Ovary (tissue), 9 donors: Measurements from ENCODE around the gene TRIM44. TPM values are rescaled to one million over a fixed set of nuclear protein-coding genes. Genes with fewer than 3 reads are reported as not detected.

Experiments used
- DNase-seq, 5 donors: peaks; one replicate each; pipeline ENCODE4 v3.0.0-alpha.2; 2019 to 2020
- H3K27ac ChIP-seq, 2 donors: fragments of 200-600 bp; one replicate each; pipeline versions ENCODE4 v1.5.1 to v1.8.0; 2019 to 2022
- H3K27me3 ChIP-seq: fragments of 200-600 bp; one replicate; pipeline ENCODE4 v1.8.0; 2022
- H3K36me3 ChIP-seq: fragments of 200-600 bp; sonication (generic); one replicate; pipeline ENCODE4 v1.5.1; 2019
- H3K4me1 ChIP-seq: one replicate; pipeline ENCODE4 v1.8.1; 2013; ENCODE audit warnings: mild to moderate bottlenecking, moderate library complexity; ENCODE audit not compliant: insufficient read depth
- H3K4me3 ChIP-seq: fragments of 200-600 bp; sonication (generic); one replicate; pipeline ENCODE4 v1.5.1; 2017
- H3K9me3 ChIP-seq, 2 donors: fragments of 200-600 bp in 1 of 2; sonication (generic) in 1 of 2; one replicate each; pipeline versions ENCODE4 v1.5.1 to v1.8.1; 2013 to 2019; ENCODE audit warnings: mild to moderate bottlenecking in 1 of 2, moderate library complexity in 1 of 2
- EP300 ChIP-seq: sonication (generic); formaldehyde crosslinking; IDR thresholded peaks from one replicate; pipeline ENCODE4 v1.6.1; 2017; ENCODE audit warnings: antibody characterized with exemption
- POLR2A ChIP-seq: fragments of 450-650 bp; IDR thresholded peaks from one replicate; pipeline ENCODE4 v1.6.1; 2017; ENCODE audit warnings: antibody characterized with exemption, mild to moderate bottlenecking, moderate library complexity
- WGBS, 3 donors: extraction: QIAGEN DNeasy Blood & Tissue Kit in 1 of 3; methylation state at CpG; one replicate each; pipeline versions ENCODE4 v1.1.5 to v1.1.7; 2013 to 2017; 5-methylcytosine and 5-hydroxymethylcytosine counted together
- intact Hi-C, 4 donors: fragments of 100-400 bp; cut with DNase I; formaldehyde crosslinking; loops; one replicate each; pipeline versions ENCODE4 v1.11.0 to v1.15.1; 2022 to 2023
- polyA plus RNA-seq, 2 donors: library from polyadenylated mRNA; stranded (reverse); fragments of 200-250 nt in 1 of 2; fragments of 350-450 nt in 1 of 2; fragmentation: Illumina TruSeq in 1 of 2; extraction: RNeasy Lipid Tissue Mini Kit (QIAGEN cat#74804) in 1 of 2; gene quantifications; one replicate each; pipeline ENCODE4 v1.2.3, GENCODE V29; 2013 to 2014
- total RNA-seq, 7 donors: library from RNA; depleted of rRNA in 2 of 7; stranded (reverse); fragments of >200 nt in 2 of 7; fragmentation: NEBNext Ultra II Directional in 3 of 7; extraction: Animal tissue kit (Norgen Biotek cat#: 25700) in 3 of 7; gene quantifications; one replicate each; pipeline versions ENCODE4 v1.1.0 to v1.2.4, GENCODE V29; 2016 to 2023
- TF ChIP-seq, protein P1 (sequence below), 3 donors: fragments of 450-650 bp in 2 of 3; fragments of 200-600 bp in 1 of 3; IDR thresholded peaks; one replicate each; pipeline versions ENCODE4 v1.5.1 to v1.8.0; 2016 to 2022; ENCODE audit warnings: antibody characterized with exemption in 3 of 3, mild to moderate bottlenecking in 1 of 3
- donor health status: DM: no; HTN: no; CAD: no; lungs with moderate emphysema.
- donor health status: DM: no; HTN: no; CAD: no.
- donor health status: Bipolar disorder and iron deficiency.
- donor health status: DM: yes; HTN: yes; CAD: no.
- donor health status: DM: no; HTN: no; CAD: no.
- donor health status: DM: yes; HTN: yes; CAD: no.

Gene TRIM44
- total and polyA plus RNA-seq, 9 donors, result 9.9 to 54.6 (median 45.7) TPM

DNA sequence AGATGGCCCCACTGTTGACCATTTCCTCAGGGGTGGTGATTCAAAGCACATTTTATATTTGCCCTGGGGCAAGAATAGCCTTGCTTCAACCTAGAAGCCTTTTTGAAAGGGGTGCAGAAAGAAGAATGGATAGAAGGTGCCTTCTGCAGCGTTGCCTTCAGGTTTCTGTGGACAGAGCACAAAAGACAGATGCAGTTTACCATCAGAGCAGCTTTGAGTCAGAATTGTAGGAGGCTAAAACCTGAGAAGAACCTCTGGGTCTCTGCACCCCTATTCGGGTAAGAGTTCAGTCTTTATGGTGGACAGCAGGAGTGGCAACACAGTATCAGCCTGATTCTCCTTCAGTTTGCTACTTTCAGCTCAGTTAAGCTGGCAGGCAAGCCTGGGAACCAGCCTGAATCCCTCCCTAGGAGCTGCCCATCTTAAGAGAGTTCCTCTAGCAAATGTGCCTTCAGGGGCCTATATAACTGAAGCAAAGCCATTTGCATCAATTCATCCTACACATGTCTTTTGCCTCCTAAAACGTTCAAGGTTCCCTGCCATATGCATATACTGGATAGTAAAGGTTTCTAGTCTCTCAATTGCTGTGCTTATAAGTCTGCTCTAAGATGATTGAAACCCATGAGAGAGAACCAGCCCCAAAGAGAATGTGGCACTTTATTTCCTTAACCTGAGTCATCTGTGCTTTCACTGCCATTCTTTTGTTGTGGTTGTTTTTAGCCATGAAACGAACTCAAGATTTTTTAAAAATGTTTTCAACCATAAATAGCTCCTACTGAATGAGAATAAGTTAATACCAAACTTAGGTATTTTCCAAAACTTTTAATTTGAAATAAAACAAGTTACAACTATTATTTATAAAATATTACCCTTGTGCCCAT lies 123.0 kb downstream of the TRIM44 start:
- Histone ChIP-seq H3K36me3 (no peaks in the 10 kb centered on the region), H3K4me1 (peaks cover 12% of the 10 kb centered on the region), H3K27ac (no peak overlapping the region), H3K9me3 (no peaks in the 10 kb centered on the region), H3K4me3 (no peak overlapping the region), H3K27me3 (no peaks in the 10 kb centered on the region)
- intact Hi-C loops, result no loop called here
- no peak for TF ChIP-seq EP300
- TF ChIP-seq POLR2A, result no peak
- TF ChIP-seq, protein P1, sequence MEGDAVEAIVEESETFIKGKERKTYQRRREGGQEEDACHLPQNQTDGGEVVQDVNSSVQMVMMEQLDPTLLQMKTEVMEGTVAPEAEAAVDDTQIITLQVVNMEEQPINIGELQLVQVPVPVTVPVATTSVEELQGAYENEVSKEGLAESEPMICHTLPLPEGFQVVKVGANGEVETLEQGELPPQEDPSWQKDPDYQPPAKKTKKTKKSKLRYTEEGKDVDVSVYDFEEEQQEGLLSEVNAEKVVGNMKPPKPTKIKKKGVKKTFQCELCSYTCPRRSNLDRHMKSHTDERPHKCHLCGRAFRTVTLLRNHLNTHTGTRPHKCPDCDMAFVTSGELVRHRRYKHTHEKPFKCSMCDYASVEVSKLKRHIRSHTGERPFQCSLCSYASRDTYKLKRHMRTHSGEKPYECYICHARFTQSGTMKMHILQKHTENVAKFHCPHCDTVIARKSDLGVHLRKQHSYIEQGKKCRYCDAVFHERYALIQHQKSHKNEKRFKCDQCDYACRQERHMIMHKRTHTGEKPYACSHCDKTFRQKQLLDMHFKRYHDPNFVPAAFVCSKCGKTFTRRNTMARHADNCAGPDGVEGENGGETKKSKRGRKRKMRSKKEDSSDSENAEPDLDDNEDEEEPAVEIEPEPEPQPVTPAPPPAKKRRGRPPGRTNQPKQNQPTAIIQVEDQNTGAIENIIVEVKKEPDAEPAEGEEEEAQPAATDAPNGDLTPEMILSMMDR (IDR thresholded peaks at IDR 0.05), result no peak
- 63 to 76% (median 65%) methylated on average over 4 of the region's 4 CpGs for WGBS, 3 donors
- no peak for DNase-seq

DNA sequence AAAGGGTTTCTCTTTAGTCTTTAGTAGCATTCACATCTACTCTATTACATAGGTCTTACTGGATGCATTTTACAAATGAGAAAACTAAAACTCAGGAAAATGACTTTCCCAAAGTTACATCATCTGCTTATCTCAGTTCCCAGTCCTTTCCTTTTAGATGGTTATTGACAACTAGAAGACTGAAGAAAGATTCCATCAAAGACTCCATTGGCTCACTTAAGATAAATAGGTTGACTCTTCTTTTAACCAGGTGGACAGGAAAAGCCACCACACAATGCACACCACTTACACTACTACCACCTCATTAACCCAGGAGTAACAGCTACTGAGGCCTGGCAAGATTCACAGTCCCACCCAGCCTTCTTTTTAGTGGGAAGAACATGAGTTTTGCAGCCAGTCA lies 123.6 kb downstream of the TRIM44 start:
- H3K36me3 ChIP-seq, result no peaks in the 10 kb centered on the region
- no peak overlapping the region for H3K27ac ChIP-seq
- DNase-seq, result no peak
- peaks cover 9% of the 10 kb centered on the region for H3K4me1 ChIP-seq
- no peaks in the 10 kb centered on the region for H3K27me3 ChIP-seq
- H3K9me3 ChIP-seq, result no peaks in the 10 kb centered on the region
- TF ChIP-seq EP300, result no peak
- TF ChIP-seq POLR2A, result no peak
- TF ChIP-seq, protein P1 (IDR thresholded peaks at IDR 0.05), result no peak
- intact Hi-C loops, result no loop called here
- no peak overlapping the region for H3K4me3 ChIP-seq

DNA sequence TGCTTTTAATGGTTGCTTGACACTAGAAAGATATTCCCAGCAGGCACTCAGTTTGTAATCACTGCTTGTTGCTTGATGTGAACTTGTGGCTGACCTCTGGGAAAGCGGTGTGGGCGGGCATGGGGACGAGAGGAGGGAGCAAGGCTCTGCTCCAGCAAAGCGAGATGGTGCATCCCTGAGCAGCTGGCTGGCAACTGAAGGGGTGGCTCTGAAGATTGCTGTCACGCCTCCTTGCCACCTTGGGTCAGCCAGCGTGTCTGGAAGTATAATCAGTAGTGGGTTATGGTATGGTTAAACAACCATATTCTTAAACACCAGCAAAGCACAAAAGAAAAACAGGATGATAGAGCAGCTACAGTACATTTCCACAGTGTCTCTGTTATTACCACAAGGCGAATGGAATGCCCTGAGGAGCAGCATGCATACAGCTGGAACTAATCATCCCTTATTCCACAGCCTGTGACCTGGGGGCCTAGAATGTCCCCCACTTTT lies 124.5 kb downstream of the TRIM44 start:
- no peak for DNase-seq
- intact Hi-C loops, result no loop called here
- Histone ChIP-seq H3K27me3 (no peaks in the 10 kb centered on the region), H3K4me3 (no peak overlapping the region), H3K4me1 (peaks cover 8% of the 10 kb centered on the region), H3K9me3 (no peaks in the 10 kb centered on the region), H3K27ac (no peak overlapping the region), H3K36me3 (no peaks in the 10 kb centered on the region)
- no peak for TF ChIP-seq POLR2A
- TF ChIP-seq EP300, result no peak
- TF ChIP-seq, protein P1 (IDR thresholded peaks at IDR 0.05), result no peak
- 18 to 63% (median 26%) methylated on average over 7 of the region's 7 CpGs for WGBS, 3 donors

DNA sequence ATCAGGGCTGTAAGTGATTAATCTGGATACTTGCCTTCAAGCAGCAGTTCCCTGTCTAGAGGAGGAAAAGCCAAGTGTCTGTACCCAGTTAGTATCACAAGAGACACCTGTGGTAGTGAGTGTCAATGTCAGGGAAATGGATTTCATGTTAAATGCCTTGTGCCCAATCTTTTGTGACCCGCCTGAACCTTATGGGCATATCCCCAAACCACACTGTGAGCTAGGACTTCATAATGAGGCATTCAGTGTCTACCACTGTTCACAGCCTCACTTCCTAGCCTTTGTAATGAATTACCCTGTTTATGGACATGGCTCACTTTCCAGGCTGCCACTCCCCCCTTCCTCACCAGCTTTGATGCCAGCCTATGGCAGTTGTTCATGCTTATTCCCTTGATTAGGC lies 125.1 kb downstream of the TRIM44 start:
- WGBS, 3 donors, result 96 to 100% (median 100%) methylated on average over 1 of the region's 1 CpG
- H3K4me1 ChIP-seq, result peaks cover 10% of the 10 kb centered on the region
- intact Hi-C loops, result no loop called here
- no peaks in the 10 kb centered on the region for H3K27me3 ChIP-seq
- H3K27ac ChIP-seq, result no peak overlapping the region
- TF ChIP-seq EP300 (no peak), POLR2A (no peak)
- TF ChIP-seq, protein P1 (IDR thresholded peaks at IDR 0.05), result no peak
- H3K4me3 ChIP-seq, result no peak overlapping the region
- DNase-seq, result no peak
- no peaks in the 10 kb centered on the region for H3K9me3 ChIP-seq
- H3K36me3 ChIP-seq, result no peaks in the 10 kb centered on the region
